GM12873 (cell line): ENCODE results near the gene SMURF2.

ENCODE experiments used
- TF ChIP-seq, protein P1 (sequence below): IDR thresholded peaks from 2 replicates; pipeline ENCODE4 v1.5.1; 2012; ENCODE audit warnings: low read depth, mild to moderate bottlenecking, moderate library complexity, low read length, control low read depth; ENCODE audit not compliant: insufficient read depth; ENCODE audit errors: missing control alignments

Gene SMURF2

DNA sequence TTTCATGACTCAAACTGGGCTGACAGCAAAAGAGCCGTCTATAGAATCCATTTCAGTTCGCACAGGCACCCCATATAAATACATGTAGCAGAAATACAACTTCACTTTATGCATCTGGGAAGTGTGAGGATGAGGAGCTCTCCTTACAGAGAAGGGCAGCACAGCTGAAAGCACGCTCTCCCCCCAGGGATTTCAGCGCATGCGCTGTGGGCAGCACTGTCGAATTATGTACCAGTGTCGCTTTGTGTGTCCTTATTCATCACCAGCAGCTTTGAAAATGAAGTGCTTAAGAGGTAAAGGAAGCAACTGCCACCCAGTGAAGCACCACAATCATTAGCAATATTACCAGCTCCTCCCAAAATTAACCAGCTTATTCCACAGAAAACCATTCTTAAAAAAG is 115.4 kb downstream of the SMURF2 start:
- TF ChIP-seq, protein P1, sequence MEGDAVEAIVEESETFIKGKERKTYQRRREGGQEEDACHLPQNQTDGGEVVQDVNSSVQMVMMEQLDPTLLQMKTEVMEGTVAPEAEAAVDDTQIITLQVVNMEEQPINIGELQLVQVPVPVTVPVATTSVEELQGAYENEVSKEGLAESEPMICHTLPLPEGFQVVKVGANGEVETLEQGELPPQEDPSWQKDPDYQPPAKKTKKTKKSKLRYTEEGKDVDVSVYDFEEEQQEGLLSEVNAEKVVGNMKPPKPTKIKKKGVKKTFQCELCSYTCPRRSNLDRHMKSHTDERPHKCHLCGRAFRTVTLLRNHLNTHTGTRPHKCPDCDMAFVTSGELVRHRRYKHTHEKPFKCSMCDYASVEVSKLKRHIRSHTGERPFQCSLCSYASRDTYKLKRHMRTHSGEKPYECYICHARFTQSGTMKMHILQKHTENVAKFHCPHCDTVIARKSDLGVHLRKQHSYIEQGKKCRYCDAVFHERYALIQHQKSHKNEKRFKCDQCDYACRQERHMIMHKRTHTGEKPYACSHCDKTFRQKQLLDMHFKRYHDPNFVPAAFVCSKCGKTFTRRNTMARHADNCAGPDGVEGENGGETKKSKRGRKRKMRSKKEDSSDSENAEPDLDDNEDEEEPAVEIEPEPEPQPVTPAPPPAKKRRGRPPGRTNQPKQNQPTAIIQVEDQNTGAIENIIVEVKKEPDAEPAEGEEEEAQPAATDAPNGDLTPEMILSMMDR = no peak

DNA sequence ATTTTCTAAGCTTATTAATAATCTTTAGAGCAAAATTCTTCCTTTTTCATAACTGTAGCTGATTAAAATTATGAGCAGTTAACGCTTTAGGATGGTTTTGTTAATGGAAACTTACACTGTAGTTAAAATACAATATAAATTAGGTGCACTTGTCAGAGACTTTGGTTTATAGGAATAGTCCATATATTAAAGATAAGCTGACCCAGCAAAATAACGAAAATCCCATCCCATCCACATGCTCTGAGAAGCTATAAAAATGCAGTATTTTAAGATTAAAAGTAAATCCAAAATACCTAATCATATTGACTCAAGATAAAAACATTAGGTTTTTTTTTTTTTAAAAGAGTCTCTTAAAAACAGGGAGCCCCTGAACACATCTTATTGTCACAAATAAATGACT is 117.4 kb downstream of the SMURF2 start:
- TF ChIP-seq, protein P1 = no peak

DNA sequence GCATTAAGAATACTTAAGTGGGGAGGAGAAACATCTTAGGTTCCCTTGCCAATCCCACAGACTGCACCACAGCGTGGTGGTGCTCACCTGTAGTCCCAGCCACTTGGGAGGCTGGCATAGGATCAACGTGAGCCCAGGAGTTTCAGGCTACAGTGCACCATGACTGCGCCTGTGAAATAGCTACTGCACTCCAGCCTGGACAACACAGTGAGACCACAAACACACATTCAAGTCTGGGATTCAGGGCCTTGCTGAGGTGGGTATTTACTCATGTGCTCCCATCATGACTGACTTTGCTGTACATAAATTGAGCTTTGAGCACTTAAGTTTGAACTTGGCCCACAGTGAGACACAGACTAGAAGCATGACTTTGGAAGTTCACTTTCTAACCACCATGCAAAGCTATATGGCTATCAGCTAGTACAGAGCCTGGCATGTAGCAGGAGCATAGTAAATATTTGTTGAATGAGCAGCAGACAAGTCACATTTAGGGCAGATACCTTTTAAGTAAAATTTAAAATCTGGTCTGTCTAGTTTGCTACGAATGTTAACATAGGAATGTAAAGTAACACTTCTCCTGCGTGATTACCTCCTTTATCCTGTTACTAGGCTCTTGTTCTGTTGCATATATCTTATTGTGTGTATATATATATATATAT is 121.9 kb downstream of the SMURF2 start:
- TF ChIP-seq, protein P1 = no peak

DNA sequence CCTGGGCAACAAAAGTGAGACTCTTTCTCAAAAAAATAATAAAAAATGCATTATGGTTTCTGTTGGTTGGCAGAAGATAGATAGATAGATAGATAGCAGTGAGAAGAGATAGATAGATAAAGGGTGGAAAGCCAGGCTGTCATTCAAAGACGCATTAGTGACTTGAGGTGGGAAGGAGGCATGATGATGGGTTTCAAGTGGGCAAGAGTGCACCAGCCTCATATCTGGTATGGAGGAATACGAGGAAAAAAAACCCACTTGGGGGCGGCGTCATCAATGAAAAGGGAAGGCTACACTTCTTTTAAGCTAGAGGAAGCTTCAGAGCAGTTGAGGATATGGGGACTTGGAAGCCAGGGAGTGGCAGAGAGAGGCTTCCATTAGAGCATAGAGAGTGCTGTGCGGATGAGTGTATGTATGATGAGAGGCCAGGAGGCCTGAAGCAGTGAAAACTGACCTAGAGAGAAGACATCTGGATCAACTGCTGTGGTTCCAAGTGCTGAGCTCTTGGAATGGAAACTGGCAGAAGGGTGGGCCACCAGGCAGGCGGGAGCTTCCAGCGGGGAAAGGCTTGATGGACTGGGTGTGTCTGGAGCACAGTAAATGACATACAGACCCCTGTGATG is 123.5 kb downstream of the SMURF2 start:
- TF ChIP-seq, protein P1 = no peak

DNA sequence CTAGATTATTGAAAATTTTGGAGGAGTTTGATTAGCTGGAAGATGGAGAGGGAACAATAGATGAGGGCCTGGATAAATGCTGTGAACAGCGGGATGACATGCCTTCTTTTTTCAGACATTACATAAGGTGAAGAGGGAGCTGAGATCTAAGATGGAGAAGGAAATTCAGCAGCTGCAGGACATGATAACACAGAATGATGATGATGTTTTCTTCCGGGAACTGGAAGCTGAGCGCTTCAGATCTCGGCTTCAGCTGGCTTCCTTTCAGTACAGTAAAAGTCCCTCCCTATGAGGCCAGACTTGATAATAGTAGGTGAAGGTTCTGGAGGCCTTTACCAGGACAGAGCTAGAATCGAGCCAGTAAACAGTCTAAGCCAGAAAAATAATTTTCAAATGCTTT is 124.6 kb downstream of the SMURF2 start:
- TF ChIP-seq, protein P1 = no peak

DNA sequence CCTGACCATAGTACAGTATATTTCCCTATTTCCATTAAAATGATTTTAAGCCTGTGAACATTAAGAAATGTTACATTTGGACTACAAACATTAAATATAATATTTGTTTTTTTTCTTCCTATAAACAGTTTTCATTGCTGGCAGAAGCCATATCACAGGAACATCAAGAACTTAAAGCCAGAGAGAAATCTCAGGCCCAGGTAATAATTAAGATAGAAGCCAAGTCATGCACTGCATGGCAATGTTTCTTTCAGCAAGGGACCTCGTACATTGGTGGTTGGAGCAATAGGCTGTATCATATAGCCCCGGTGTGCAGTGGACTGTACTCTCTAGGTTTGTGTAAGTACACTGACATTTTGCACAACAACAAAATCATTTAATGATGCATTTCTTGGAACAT is 125.2 kb downstream of the SMURF2 start:
- TF ChIP-seq, protein P1 = no peak

DNA sequence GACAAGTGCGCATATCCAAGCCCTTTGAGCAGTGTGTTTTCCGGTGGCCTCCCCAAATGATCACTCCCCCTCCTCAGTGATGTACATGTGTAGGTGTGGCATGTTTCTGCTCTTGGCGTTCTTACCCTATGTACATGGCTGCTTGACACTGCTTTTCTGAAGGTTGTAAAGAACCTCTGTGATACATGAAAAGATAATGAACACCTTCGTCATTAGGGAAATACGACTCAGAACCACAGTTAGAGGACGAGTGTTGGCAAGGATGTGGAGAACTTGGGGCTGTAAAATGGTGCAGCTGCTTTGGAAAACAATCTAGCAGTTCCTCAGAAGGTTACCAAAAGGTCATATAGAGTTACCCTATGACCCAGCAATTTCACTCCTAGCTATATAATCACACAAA is 126.8 kb downstream of the SMURF2 start:
- TF ChIP-seq, protein P1 = no peak
